Peyer's patch (tissue), 4 donors: ENCODE measurements around the gene RAB40C. TPM values are rescaled to one million over a fixed set of nuclear protein-coding genes. Genes with fewer than 3 reads are reported as not detected.
A peak's percentile ranks its signal among the peaks of the same experiment; 100 is the strongest.

Source experiments
- DNase-seq, 3 donors: peaks; one replicate each; pipeline ENCODE4 v3.0.0-alpha.2; 2017 to 2019
- H3K27ac ChIP-seq, 4 donors: fragments of 200-600 bp; sonication (generic); one replicate each; pipeline ENCODE4 v1.5.1; 2016 to 2019
- H3K27me3 ChIP-seq, 2 donors: fragments of 200-600 bp; sonication (generic); one replicate each; pipeline ENCODE4 v1.5.1; 2019
- H3K36me3 ChIP-seq, 3 donors: fragments of 200-600 bp; sonication (generic); one replicate each; pipeline ENCODE4 v1.5.1; 2016 to 2019
- H3K4me1 ChIP-seq, 4 donors: fragments of 200-600 bp; sonication (generic); one replicate each; pipeline ENCODE4 v1.5.1; 2016 to 2019
- H3K4me3 ChIP-seq, 4 donors: fragments of 200-600 bp; sonication (generic); 1 replicate in 3 of 4; 2 replicates in 1 of 4; pipeline ENCODE4 v1.5.1; 2016 to 2019; ENCODE audit warnings: mild to moderate bottlenecking in 1 of 4
- H3K9me3 ChIP-seq, 4 donors: fragments of 200-600 bp; sonication (generic); one replicate each; pipeline ENCODE4 v1.5.1; 2016 to 2019; ENCODE audit warnings: mild to moderate bottlenecking in 1 of 4
- POLR2A ChIP-seq, 2 donors: fragments of 450-650 bp; IDR thresholded peaks; one replicate each; pipeline ENCODE4 v1.5.1; 2017; ENCODE audit warnings: antibody characterized with exemption in 2 of 2, mild to moderate bottlenecking in 2 of 2, moderate library complexity in 2 of 2
- total RNA-seq, 4 donors: library from RNA; depleted of rRNA; stranded (reverse); fragments of >200 nt; gene quantifications; one replicate each; pipeline ENCODE4 v1.1.0, GENCODE V29; 2016
- TF ChIP-seq, protein P1 (sequence below), 6 experiments: fragments of 450-650 bp in 4 of 6; fragments of 200-600 bp in 2 of 6; sonication (generic) in 1 of 6; IDR thresholded peaks; one replicate each; pipeline ENCODE4 v1.5.1; 2017 to 2019; ENCODE audit warnings: antibody characterized with exemption in 6 of 6, mild to moderate bottlenecking in 3 of 6, moderate library complexity in 1 of 6

RAB40C gene
- total RNA-seq, 4 donors from 2014 or later: 27.2 to 83.6 (median 62.7) TPM

GRCh38 chr16:660459-661183 lies 70.8 kb downstream of the RAB40C start:
- TF ChIP-seq, protein P1, sequence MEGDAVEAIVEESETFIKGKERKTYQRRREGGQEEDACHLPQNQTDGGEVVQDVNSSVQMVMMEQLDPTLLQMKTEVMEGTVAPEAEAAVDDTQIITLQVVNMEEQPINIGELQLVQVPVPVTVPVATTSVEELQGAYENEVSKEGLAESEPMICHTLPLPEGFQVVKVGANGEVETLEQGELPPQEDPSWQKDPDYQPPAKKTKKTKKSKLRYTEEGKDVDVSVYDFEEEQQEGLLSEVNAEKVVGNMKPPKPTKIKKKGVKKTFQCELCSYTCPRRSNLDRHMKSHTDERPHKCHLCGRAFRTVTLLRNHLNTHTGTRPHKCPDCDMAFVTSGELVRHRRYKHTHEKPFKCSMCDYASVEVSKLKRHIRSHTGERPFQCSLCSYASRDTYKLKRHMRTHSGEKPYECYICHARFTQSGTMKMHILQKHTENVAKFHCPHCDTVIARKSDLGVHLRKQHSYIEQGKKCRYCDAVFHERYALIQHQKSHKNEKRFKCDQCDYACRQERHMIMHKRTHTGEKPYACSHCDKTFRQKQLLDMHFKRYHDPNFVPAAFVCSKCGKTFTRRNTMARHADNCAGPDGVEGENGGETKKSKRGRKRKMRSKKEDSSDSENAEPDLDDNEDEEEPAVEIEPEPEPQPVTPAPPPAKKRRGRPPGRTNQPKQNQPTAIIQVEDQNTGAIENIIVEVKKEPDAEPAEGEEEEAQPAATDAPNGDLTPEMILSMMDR (IDR thresholded peaks at IDR 0.05): peak in 5 of 6 experiments; percentile 52 to 68 (median 63)
- peak in 1 of 2 donors; percentile 34 for TF ChIP-seq POLR2A (IDR thresholded peaks at IDR 0.05)
- H3K9me3 ChIP-seq: no peaks in the 10 kb centered on the region
- peak overlapping the region in 3 of 4 donors; percentile 16 to 40 (median 27) for H3K4me3 ChIP-seq
- no peaks in the 10 kb centered on the region for H3K27me3 ChIP-seq
- peak; percentile 86 to 95 (median 94) for DNase-seq
- H3K36me3 ChIP-seq: peaks cover 0 to 11% (median 0%) of the 10 kb centered on the region in 3 donors
- H3K27ac ChIP-seq: peak overlapping the region; percentile 43 to 76 (median 62)
- peaks cover 0 to 14% (median 6%) of the 10 kb centered on the region in 4 donors for H3K4me1 ChIP-seq

DNA sequence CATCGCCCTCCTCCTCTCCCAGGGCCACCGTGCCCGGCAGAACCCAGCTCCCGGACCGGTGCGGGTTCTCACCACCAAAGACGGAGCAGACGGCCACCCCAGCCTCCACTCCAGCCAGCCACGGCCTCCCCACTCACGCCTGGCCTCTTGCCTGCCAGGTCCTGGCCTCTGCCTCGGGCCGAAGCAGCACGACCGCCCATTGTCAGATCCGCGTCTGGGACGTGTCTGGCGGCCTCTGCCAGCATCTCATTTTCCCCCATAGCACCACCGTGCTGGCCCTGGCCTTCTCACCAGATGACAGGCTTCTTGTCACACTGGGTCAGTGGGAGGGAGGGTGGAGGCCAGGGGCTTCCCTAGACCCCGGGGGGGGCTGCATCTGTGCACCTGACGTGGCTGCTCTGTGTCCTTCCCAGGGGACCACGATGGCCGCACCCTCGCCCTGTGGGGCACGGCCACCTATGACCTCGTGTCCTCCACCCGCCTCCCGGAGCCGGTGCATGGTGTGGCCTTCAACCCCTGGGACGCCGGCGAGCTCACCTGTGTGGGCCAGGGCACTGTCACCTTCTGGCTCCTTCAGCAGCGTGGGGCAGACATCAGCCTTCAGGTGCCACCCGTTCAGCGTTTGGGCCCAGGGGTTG lies 71.4 kb downstream of the RAB40C start:
- peak overlapping the region in 3 of 4 donors; percentile 28 to 76 (median 64) for H3K27ac ChIP-seq
- no peaks in the 10 kb centered on the region for H3K27me3 ChIP-seq
- H3K4me3 ChIP-seq: peak overlapping the region in 2 of 4 donors; percentile 27 to 40
- H3K9me3 ChIP-seq: no peaks in the 10 kb centered on the region
- TF ChIP-seq, protein P1 (IDR thresholded peaks at IDR 0.05): peak in 2 of 6 experiments; percentile 11 to 24
- TF ChIP-seq POLR2A (IDR thresholded peaks at IDR 0.05): no peak
- H3K36me3 ChIP-seq: peaks cover 0 to 11% (median 0%) of the 10 kb centered on the region in 3 donors
- peak in 1 of 3 donors; percentile 59 for DNase-seq
- H3K4me1 ChIP-seq: peaks cover 0 to 14% (median 6%) of the 10 kb centered on the region in 4 donors

- Histone ChIP-seq H3K27ac (no peak overlapping the region), H3K4me3 (no peak overlapping the region), H3K4me1 (peaks cover 0 to 14% (median 6%) of the 10 kb centered on the region in 4 donors), H3K27me3 (no peaks in the 10 kb centered on the region), H3K9me3 (no peaks in the 10 kb centered on the region), H3K36me3 (peaks cover 0 to 11% (median 0%) of the 10 kb centered on the region in 3 donors)
- no peak for DNase-seq
- TF ChIP-seq POLR2A (IDR thresholded peaks at IDR 0.05): no peak
- TF ChIP-seq, protein P1 (IDR thresholded peaks at IDR 0.05): no peak
Observed at GRCh38 chr16:662095-662494, 72.2 kb downstream of the RAB40C start.

DNA sequence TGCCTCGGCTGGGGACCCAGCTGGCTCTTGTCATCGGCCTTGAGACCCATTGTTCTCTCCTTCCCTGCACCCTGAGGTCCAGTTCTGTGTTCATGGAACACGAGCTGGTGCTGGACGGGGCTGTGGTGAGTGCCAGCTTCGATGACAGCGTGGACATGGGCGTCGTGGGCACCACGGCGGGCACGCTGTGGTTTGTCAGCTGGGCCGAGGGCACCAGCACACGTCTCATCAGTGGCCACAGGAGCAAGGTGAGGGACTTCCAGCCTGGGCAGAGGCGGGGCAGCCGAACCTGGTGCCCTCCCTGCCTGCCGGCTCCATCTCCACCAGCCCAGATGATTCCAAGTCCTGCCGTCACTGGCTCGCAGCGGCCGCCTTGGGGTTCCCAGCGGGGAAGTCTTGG lies 72.7 kb downstream of the RAB40C start:
- Histone ChIP-seq H3K36me3 (peaks cover 0 to 8% (median 0%) of the 10 kb centered on the region in 3 donors), H3K27me3 (no peaks in the 10 kb centered on the region), H3K4me3 (no peak overlapping the region), H3K27ac (no peak overlapping the region), H3K9me3 (no peaks in the 10 kb centered on the region), H3K4me1 (peaks cover 0 to 18% (median 10%) of the 10 kb centered on the region in 4 donors)
- TF ChIP-seq, protein P1 (IDR thresholded peaks at IDR 0.05): no peak
- TF ChIP-seq POLR2A (IDR thresholded peaks at IDR 0.05): no peak
- DNase-seq: no peak

GRCh38 chr16:666572-666971 lies 76.7 kb downstream of the RAB40C start:
- Histone ChIP-seq H3K36me3 (peaks cover 0 to 23% (median 0%) of the 10 kb centered on the region in 3 donors), H3K9me3 (no peaks in the 10 kb centered on the region), H3K27ac (no peak overlapping the region), H3K4me1 (peaks cover 3 to 18% (median 9%) of the 10 kb centered on the region in 4 donors), H3K27me3 (no peaks in the 10 kb centered on the region), H3K4me3 (no peak overlapping the region)
- TF ChIP-seq POLR2A (IDR thresholded peaks at IDR 0.05): no peak
- TF ChIP-seq, protein P1 (IDR thresholded peaks at IDR 0.05): no peak
- DNase-seq: no peak
